ENCODE results near the gene MACF1. TPM values are rescaled to one million over a fixed set of nuclear protein-coding genes. Genes with fewer than 3 reads are reported as not detected.

Gene MACF1
- total RNA-seq, 1 experiment from 2014 or later, result 51.9 TPM

DNA sequence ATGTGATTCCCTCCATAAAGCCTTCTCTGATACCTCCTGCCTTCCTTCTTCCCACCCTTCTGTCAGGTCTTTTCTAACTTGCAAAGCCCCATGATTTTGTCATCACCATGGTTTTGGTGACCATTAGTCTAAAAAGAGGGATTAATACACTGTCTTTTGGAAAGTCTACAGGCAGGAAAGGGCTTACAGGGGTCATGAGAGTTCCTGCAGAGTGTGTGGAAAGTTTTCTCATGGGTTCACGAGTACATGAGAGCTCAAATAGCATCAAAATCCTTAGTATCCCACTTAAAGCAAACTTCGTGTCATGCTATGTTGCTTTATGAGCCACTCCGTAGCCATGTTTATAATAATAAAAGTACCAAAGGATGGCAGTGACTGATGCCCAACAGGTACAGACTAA is 200.4 kb downstream of the MACF1 start:
- Histone ChIP-seq H3K9me3 (no peaks in the 10 kb centered on the region), H3K27me3 (no peaks in the 10 kb centered on the region), H3K36me3 (no peaks in the 10 kb centered on the region; the same call in 1 of the 2 replicates), H3K4me3 (no peak overlapping the region)
- no peak for DNase-seq

DNA sequence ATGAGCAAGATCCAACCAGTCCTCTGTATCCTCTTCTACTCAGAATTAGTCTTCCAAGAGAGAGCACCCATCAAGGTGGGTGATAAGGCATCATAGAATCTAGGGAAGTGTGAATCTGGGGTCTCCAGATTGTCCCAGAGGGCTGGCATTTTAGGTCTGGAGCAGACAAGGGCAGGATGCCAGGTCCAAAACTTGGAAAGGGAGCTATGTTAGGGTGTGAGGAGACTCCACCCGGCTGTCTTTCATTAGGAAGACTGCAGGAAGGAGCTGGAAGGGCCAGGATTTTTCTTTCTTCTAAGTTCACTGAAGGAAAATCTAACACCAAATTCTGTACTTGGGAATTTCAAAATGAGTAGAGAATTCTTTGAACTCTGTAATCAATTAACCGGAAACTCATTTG is 200.9 kb downstream of the MACF1 start:
- H3K27me3 ChIP-seq, result no peaks in the 10 kb centered on the region
- no peaks in the 10 kb centered on the region for H3K9me3 ChIP-seq
- no peaks in the 10 kb centered on the region; the same call in 1 of the 2 replicates for H3K36me3 ChIP-seq
- no peak overlapping the region for H3K4me3 ChIP-seq
- DNase-seq, result peak; percentile 39

DNA sequence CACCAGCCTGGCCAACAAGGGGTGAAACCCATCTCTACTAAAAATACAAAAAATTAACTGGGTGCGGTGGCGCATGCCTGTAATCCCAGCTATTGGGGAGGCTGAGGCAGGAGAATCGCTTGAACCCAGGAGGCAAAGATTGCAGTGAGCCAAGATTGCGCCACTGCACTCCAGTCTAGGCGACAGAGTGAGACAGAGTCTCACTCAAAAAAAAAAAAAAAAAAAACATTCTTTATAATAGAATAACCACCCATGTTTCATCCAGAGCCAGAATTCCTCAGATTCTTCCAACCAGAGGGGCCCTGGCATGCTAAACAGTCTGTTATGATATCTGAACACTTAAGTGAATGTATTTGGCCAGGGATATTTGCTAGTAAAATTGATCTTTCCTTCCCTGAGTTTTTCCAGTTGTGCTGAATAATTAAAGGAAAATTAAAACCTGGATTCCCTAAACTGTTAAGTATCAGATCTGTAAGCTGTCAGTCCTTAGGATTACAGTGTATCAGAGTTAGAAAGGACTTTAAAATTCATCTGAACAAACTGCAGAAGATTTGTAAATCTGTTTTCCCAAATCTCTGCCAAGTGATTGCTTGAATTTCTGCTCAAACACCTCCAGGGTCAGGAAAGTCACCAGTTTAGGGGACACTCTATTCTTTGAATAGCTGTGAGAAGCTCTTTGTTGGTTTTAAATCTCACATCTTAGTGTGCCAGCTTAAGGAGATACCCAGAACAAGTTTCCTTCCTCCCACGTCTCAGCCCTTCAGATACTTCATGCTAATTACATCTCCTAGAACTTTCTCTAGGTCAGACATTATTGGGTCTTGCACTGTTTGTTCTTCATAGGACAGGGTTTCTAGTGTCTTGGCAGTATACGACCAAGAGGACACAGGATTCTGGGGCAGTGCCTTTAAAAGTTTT is 202.3 kb downstream of the MACF1 start:
- 0 out of 2 replicates have a peak overlapping the region, but pooled peaks have one; percentile 2 for H3K4me3 ChIP-seq
- H3K27me3 ChIP-seq, result no peaks in the 10 kb centered on the region
- no peaks in the 10 kb centered on the region for H3K9me3 ChIP-seq
- H3K36me3 ChIP-seq, result peaks cover 5% of the 10 kb centered on the region
- DNase-seq, result peak; percentile 54

DNA sequence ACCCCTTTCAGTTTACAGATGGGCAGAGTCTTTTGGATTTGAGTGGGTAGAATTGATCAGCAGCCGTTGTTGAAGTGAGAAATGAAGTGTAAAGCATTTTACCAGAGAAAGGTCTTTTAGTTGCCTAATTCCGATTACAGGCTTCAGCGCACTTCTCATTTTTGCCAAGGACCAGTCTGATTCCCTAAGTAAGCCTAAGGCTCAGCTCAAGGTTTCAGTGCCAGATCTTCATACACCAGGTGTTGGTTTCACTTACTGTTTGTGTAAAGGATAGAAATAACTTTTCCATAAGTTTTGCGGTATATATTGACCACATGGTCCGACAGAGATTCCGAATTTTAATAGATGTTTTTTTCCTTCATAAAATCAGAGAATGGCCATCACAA is 203.0 kb downstream of the MACF1 start:
- no peak for DNase-seq
- no peaks in the 10 kb centered on the region for H3K27me3 ChIP-seq
- no peaks in the 10 kb centered on the region for H3K9me3 ChIP-seq
- H3K4me3 ChIP-seq, result 0 out of 2 replicates have a peak overlapping the region, but pooled peaks have one; percentile 2
- peaks cover 11% of the 10 kb centered on the region for H3K36me3 ChIP-seq

DNA sequence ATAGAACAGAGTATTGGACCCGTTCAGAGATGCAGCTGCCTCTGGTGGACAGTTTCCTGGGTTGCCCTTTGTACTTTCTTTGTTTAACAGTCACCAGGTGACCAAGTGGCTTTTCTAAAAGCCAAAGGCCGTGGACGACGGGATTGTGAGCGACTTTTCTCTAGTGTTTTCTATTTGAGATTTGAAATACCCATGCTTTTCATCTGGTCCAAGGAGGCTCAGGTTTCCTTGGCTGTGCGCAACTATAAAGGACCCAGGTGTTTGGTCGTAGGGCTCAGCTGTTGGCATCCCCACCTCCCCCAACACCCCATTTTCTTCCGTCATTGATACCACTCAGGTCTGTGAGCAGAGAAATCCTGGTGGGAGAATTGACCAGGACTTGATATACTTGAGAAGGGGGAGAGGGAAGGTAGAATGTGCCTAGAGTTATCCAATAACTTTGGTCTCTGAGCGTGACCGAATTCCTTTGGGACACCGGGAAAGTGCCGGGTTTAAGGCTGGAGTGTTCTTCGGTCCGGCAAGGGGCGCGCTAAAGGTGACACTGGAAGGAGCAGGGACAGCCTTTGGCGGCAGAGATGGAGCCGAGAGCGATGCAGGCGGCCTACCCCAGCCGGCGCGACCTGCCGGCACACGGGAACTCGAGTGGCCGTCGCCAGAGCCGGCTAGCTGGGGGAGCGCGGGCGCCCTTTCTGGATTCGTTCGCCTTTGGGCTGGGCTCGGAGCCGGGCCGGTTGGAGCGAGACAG is 203.6 kb downstream of the MACF1 start:
- Histone ChIP-seq H3K27me3 (no peaks in the 10 kb centered on the region), H3K4me3 (peak overlapping the region; percentile 72), H3K9me3 (no peaks in the 10 kb centered on the region), H3K36me3 (peaks cover 13% of the 10 kb centered on the region)
- DNase-seq, result no peak

DNA sequence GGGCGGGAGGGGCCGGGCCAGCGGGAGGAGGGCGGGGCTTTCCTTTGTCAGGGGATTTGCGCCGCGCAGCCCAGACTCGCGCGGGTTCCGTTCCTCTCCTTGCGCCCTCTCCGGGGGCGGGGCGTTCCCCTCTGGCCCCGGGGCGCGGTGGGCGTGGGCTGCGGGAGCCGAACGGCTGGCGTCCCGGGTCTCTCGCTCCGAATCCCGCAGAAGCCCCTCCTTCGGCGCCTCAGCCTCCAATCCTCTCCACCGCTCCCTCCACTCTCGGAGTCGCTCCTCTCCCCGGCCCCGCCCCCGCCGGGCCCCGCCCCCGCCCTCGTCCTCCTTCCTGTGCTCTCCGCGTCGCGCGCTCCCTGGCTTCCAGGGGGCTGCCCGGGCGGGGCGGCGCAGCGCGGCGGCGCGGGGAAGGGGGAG is 204.2 kb downstream of the MACF1 start:
- DNase-seq, result peak; percentile 97
- no peaks in the 10 kb centered on the region for H3K9me3 ChIP-seq
- H3K36me3 ChIP-seq, result peaks cover 13% of the 10 kb centered on the region
- H3K27me3 ChIP-seq, result no peaks in the 10 kb centered on the region
- peak overlapping the region; percentile 72 for H3K4me3 ChIP-seq

DNA sequence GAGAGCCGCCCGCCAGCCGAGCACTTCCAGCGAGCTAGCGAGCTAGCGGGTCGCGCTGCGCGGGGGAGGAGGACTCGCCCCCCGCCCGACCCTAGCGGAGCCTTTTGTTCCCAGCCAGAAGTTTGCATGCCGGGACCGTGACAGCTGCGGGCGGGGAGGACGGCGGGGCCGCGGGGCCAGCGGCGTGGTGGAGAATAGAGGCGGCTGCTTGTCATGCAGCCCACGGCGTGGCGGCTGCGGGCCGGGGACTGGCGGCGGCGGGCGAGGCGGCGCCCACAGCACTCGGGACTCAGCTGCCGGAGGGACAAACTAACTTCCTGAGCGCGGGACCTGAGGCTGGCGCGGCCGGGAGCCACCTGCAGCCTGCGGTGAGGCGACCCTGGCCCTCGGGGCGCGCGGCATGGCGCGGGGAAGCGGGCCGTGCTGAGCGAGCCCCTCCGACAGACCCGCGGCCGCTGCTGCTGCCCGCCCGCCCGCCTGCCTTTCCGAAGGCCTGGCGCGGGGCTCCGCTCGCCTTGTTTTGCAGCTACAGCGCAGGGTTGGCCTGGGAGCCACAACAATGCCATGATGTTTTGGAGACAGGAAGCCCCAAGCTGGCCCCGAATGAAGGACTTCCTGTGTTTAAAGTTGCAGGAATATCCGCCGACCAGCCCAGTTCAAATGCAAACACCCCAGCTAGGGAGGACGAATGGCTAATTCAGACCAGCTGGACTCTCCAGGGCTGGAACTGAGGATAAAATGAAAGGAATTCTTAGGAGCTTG is 204.7 kb downstream of the MACF1 start:
- DNase-seq, result peak; percentile 49

DNA sequence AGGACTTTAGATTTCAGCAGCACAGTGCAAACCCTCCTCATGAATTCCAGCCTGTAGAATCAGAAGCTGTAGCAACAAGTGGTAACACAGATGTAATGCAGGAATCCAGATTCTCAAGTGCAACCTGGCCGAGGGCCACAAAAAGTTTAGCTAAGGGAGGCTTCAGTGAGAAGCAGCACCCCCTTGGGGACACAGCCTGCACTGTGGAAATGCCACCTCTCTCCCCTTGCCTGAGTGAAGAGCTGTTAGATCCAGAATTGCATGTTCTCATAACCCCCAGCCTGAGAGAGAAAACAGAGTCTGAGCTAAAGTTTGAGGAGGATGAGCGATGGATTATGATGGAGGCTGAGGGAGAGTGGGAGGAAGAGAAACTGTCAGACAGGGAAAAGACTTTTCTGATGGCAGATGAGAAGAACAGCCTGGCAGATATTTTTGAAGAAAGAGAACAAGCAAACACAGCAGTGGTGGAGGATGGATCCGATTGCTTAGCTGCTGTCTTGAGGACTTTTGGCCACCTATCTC is 206.5 kb downstream of the MACF1 start:
- H3K36me3 ChIP-seq, result peaks cover 22% of the 10 kb centered on the region
- no peaks in the 10 kb centered on the region for H3K27me3 ChIP-seq
- no peak overlapping the region for H3K4me3 ChIP-seq
- no peaks in the 10 kb centered on the region for H3K9me3 ChIP-seq
- DNase-seq, result peak; percentile 81

More for the DNA sequence above, 204.7 kb downstream of the MACF1 start:
- H3K9me3 ChIP-seq, result no peaks in the 10 kb centered on the region
- peaks cover 13% of the 10 kb centered on the region for H3K36me3 ChIP-seq
- no peaks in the 10 kb centered on the region for H3K27me3 ChIP-seq
- peak overlapping the region; percentile 72 for H3K4me3 ChIP-seq

DNA sequence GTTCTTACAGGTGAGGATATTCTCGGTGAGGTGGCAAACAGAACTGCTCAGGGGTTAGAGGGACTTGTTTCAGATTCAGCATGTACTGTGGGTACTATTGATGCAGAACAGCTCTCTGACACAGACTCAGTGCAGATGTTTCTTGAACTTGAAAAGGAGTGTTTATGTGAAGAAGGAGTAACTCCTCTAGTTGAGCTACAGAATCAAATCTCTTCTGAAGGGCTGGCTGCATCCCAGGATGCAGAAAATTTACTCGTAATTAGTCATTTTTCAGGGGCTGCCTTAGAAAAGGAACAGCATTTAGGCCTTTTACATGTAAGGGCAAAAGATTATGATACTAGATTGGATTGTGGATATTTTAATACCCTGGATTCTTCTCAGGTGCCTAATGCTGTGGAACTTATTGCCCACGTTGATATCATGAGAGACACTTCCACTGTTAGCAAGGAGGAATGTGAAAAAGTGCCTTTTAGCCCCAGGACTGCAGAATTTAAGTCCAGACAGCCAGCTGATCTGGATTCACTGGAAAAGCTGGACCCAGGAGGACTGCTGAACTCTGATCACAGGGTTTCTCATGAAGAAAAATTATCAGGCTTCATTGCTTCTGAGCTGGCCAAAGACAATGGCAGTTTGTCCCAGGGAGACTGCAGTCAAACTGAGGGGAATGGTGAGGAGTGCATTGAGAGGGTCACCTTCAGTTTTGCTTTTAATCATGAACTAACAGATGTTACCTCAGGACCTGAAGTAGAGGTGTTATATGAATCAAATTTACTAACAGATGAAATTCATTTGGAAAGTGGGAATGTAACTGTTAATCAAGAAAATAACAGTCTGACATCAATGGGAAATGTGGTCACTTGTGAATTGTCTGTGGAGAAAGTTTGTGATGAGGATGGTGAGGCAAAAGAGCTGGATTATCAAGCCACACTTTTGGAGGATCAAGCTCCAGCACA is 207.3 kb downstream of the MACF1 start:
- no peak for DNase-seq
- Histone ChIP-seq H3K36me3 (peaks cover 24% of the 10 kb centered on the region), H3K27me3 (no peaks in the 10 kb centered on the region), H3K4me3 (0 out of 2 replicates have a peak overlapping the region, but pooled peaks have one; percentile 3), H3K9me3 (no peaks in the 10 kb centered on the region)

DNA sequence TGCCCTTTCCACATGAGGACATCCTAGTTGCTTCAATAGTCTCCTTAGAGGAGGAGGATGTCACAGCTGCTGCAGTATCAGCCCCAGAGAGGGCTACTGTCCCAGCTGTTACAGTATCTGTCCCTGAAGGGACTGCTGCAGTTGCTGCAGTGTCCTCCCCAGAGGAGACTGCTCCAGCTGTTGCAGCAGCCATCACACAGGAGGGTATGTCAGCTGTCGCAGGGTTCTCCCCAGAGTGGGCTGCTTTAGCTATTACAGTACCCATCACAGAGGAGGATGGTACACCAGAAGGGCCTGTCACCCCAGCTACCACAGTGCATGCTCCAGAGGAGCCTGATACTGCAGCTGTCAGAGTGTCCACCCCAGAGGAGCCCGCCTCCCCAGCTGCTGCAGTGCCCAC is 208.4 kb downstream of the MACF1 start:
- Histone ChIP-seq H3K4me3 (no peak overlapping the region), H3K36me3 (peaks cover 24% of the 10 kb centered on the region), H3K9me3 (no peaks in the 10 kb centered on the region), H3K27me3 (no peaks in the 10 kb centered on the region)
- no peak for DNase-seq

DNA sequence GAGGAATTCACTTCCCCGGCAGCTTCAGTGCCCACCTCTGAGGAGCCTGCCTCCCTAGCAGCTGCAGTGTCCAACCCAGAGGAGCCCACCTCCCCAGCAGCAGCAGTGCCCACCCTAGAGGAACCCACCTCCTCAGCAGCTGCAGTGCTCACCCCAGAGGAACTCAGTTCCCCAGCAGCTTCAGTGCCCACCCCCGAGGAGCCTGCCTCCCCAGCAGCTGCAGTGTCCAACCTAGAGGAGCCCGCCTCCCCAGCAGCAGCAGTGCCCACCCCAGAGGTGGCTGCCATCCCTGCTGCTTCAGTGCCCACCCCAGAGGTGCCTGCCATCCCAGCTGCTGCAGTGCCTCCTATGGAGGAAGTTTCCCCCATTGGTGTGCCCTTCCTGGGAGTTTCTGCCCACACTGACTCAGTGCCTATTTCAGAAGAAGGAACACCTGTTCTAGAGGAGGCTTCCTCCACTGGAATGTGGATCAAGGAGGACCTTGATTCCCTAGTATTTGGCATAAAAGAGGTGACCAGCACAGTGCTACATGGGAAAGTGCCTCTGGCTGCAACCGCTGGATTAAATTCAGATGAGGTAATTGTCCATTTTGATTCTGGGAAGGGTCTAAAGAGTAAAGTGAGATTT is 209.5 kb downstream of the MACF1 start:
- no peaks in the 10 kb centered on the region for H3K27me3 ChIP-seq
- H3K36me3 ChIP-seq, result peaks cover 32% of the 10 kb centered on the region
- no peak for DNase-seq
- H3K4me3 ChIP-seq, result no peak overlapping the region
- H3K9me3 ChIP-seq, result no peaks in the 10 kb centered on the region

DNA sequence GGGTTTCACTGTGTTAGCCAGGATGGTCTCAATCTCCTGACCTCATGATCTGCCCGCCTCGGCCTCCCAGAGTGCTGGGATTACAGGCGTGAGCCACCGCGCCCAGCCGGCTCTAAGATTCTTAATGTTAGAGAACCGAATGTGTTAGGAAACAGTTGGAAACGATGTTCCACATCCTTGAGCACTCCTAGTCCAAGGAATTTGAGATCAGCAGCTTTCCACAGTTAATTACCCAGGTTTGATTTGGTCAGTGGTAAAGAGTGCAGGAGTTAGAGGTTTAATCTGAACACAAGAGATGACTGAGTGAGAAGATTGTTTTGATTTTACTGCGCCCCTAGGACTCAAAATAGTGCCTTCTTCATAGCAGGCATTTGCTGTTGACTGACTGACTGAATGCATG is 211.1 kb downstream of the MACF1 start:
- H3K4me3 ChIP-seq, result no peak overlapping the region
- no peaks in the 10 kb centered on the region for H3K9me3 ChIP-seq
- no peak for DNase-seq
- peaks cover 34% of the 10 kb centered on the region for H3K36me3 ChIP-seq
- H3K27me3 ChIP-seq, result no peaks in the 10 kb centered on the region

DNA sequence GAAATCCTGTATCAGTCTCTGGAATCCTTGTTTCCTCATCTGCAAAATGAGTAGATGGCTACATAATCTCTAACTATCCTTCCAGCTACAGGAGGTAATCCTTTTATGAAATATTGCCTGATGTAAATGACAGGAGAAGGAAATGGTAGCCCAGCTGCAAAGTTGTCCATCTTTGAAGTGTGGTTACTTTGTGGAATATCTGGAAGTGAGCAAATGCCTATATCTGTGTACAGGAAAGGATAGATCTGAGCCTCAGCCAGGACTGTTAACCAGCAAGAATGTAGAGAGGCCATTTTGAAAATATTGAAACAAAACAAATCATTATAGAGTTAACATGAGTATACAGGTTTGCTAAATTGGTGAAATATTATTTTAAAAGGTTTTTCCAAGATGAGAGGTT is 212.1 kb downstream of the MACF1 start:
- Histone ChIP-seq H3K4me3 (no peak overlapping the region), H3K36me3 (peaks cover 30% of the 10 kb centered on the region), H3K9me3 (no peaks in the 10 kb centered on the region), H3K27me3 (no peaks in the 10 kb centered on the region)
- no peak for DNase-seq

DNA sequence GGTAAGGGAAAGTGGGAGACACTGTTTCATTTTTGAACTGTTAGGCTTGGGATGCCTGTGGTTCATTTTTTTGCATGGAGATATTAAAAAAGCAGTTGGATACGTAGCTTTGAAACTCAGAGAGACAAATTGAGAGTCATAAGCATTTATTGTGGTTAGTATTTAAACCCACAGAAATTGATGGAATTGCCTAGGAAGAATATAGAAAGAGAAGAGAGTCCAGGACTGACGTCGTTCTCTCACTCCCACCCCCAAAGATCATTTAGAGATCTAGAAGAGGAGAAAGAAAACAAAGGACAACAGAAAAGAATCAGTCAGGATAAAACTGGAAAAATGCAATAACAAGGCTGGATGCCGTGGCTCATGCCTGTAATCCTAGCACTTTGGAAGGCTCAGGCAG is 213.7 kb downstream of the MACF1 start:
- DNase-seq, result no peak
- Histone ChIP-seq H3K36me3 (peaks cover 33% of the 10 kb centered on the region), H3K9me3 (no peaks in the 10 kb centered on the region)

DNA sequence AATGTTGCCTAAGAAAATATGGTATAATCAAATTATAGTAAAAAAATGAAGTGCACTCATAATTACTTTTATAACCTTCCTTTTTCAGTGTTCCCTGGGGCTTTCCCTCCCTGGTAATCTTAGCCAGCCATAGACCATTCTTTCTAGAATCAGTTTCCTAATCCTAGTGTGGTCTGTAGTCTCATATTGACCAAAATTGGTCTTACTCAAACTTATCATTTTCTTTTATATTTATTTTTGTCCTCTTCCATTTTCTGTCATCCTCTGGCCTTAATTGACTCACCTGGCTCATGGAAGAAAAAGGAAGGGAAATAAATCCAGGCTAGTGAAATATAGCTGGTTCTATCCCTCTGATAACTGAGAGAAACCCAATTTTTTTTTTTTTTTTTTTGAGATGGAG is 216.0 kb downstream of the MACF1 start:
- Histone ChIP-seq H3K36me3 (peaks cover 49% of the 10 kb centered on the region), H3K4me3 (no peak overlapping the region), H3K9me3 (no peaks in the 10 kb centered on the region), H3K27me3 (no peaks in the 10 kb centered on the region)
- DNase-seq, result no peak

More for the DNA sequence above, 213.7 kb downstream of the MACF1 start:
- no peaks in the 10 kb centered on the region for H3K27me3 ChIP-seq
- H3K4me3 ChIP-seq, result no peak overlapping the region

Data from MG63 (cell line).